Stimulated activated naive CD4-positive, alpha-beta T cell (primary cell): ENCODE results near the gene ZC3H4.
"Not testable (repeated sequence)": the region's sequence is repeated elsewhere in the genome, so short reads cannot be mapped to it uniquely, and the experiment has no call there.

Experiments used
- DNase-seq, 6 experiments: peaks; one replicate each; lab custom pipeline; 2025; lab: John Stamatoyannopoulos, UW

Gene ZC3H4

GRCh38 chr19:47112997-47113849 lies at the start of gene ZC3H4:
Gene ZC3H4 (minus strand): TSS chr19:47113776. CDS start chr19:47112584, 1,192 bp downstream.
- DNase-seq = peak; percentile 97 to 100 (median 99)

- DNase-seq = no peak
These were observed 48.4 kb upstream of the ZC3H4 start for GRCh38 chr19:47161876-47162489.

- DNase-seq = peak; percentile 16 to 80 (median 55)
These were observed 45.4 kb upstream of the ZC3H4 start for GRCh38 chr19:47158879-47159503.

GRCh38 chr19:47158367-47158791 lies 44.8 kb upstream of the ZC3H4 start:
- no peak for DNase-seq

- peak; percentile 15 to 68 (median 48) for DNase-seq
These were observed 44.1 kb upstream of the ZC3H4 start for GRCh38 chr19:47157431-47158321.

GRCh38 chr19:47156861-47157430 lies 43.4 kb upstream of the ZC3H4 start:
- peak in 3 of 6 experiments; percentile 34 to 40 (median 35) for DNase-seq

GRCh38 chr19:47155148-47155547 lies 41.6 kb upstream of the ZC3H4 start:
- no peak for DNase-seq

- DNase-seq = no peak
These were observed 39.7 kb upstream of the ZC3H4 start for GRCh38 chr19:47153266-47153665.

GRCh38 chr19:47152632-47153031 lies 39.1 kb upstream of the ZC3H4 start:
- no peak for DNase-seq

- no peak for DNase-seq
These were observed 38.6 kb upstream of the ZC3H4 start for GRCh38 chr19:47152205-47152604.

- no peak for DNase-seq
These were observed 38.1 kb upstream of the ZC3H4 start for GRCh38 chr19:47151627-47152026.

- no peak for DNase-seq
These were observed 33.3 kb upstream of the ZC3H4 start for GRCh38 chr19:47146920-47147319.

- peak in 4 of 6 experiments; percentile 19 to 82 (median 78) for DNase-seq
These were observed 32.3 kb upstream of the ZC3H4 start for GRCh38 chr19:47145639-47146486.

GRCh38 chr19:47144630-47145029 lies 31.1 kb upstream of the ZC3H4 start:
- no peak for DNase-seq

- DNase-seq = no peak
These were observed 29.9 kb upstream of the ZC3H4 start for GRCh38 chr19:47143322-47144073.

GRCh38 chr19:47142779-47143178 lies 29.2 kb upstream of the ZC3H4 start:
- no peak for DNase-seq

GRCh38 chr19:47141695-47142094 lies 28.1 kb upstream of the ZC3H4 start:
- no peak for DNase-seq

- DNase-seq = not testable (repeated sequence)
These were observed 27.7 kb upstream of the ZC3H4 start for GRCh38 chr19:47141252-47141651.

GRCh38 chr19:47135156-47135555 lies 21.6 kb upstream of the ZC3H4 start:
- DNase-seq = no peak

GRCh38 chr19:47134545-47134944 lies 21.0 kb upstream of the ZC3H4 start:
- no peak for DNase-seq
